Measurements from ENCODE around the gene KCNA2. TPM values are rescaled to one million over a fixed set of nuclear protein-coding genes. Genes with fewer than 3 reads are reported as not detected.

KCNA2 gene
- total and polyA plus RNA-seq, 2 donors (not counting 1 experiment from before 2014, with no cell fraction given) = 0.39 to 0.59 TPM

- H2AFZ ChIP-seq (ENCODE audit: insufficient read depth, low read depth, low read length, poor library complexity, severe bottlenecking) = no peak overlapping the region
- peaks cover 0 to 13% (median 2%) of the 10 kb centered on the region in 4 experiments for H3K27me3 ChIP-seq (replicated peaks in 1 of 4; ENCODE audit: control extremely low read depth in 1 of 4, control insufficient read depth in 3 of 4, insufficient read depth in 4 of 4, low read length in 3 of 4)
- no peaks in the 10 kb centered on the region for H3K9me3 ChIP-seq (ENCODE audit: control extremely low read depth in 1 of 3, control insufficient read depth in 2 of 3, insufficient read depth in 1 of 3, low read length in 2 of 3)
- H3K27ac ChIP-seq (ENCODE audit: low read length in 2 of 2) = no peak overlapping the region
- ATAC-seq (ENCODE audit: low read depth) (no peak), DNase-seq (no peak)
- H3K4me2 ChIP-seq (replicated peaks; ENCODE audit: low read depth, low read length, poor library complexity, severe bottlenecking) = no peak overlapping the region
- no peaks in the 10 kb centered on the region for H4K20me1 ChIP-seq (ENCODE audit: control insufficient read depth, insufficient read depth, low read length, poor library complexity, severe bottlenecking)
- no peak for TF ChIP-seq CTCF (IDR thresholded peaks at IDR 0.05)
- no peak for TF ChIP-seq EZH2 (IDR thresholded peaks at IDR 0.05; ENCODE audit: borderline replicate concordance, insufficient read depth, low read depth, low read length, poor library complexity, severe bottlenecking)
- H3K4me3 Mint-ChIP-seq = no peak overlapping the region
- H3K4me1 ChIP-seq (ENCODE audit: control insufficient read depth in 2 of 2, insufficient read depth in 2 of 2, low read length in 2 of 2) = no peaks in the 10 kb centered on the region
- no peak overlapping the region for H3K27ac Mint-ChIP-seq
- no peaks in the 10 kb centered on the region for H3K4me1 Mint-ChIP-seq
- H3K36me3 ChIP-seq (replicated peaks in 1 of 2; ENCODE audit: control extremely low read depth in 1 of 2, control insufficient read depth in 1 of 2, extremely low read depth in 1 of 2, insufficient read depth in 2 of 2, low read length in 1 of 2) = no peaks in the 10 kb centered on the region
- H3K9me3 Mint-ChIP-seq (ENCODE audit: insufficient read depth) = no peaks in the 10 kb centered on the region
- WGBS (ENCODE audit: insufficient coverage) = 90% methylated on average over 4 of the region's 4 CpGs
- intact Hi-C loops (cut with micrococcal nuclease) = no loop called here
- ChIA-PET CTCF (interaction anchor here (1.1 kb wide), 1 partner anchor 9 kb away, joined by 3 read pairs; no protein-coding TSS in a partner anchor), POLR2A (no interaction called here)
- no peak overlapping the region for H3K4me3 ChIP-seq (ENCODE audit: control extremely low read depth in 1 of 5, extremely low read depth in 1 of 5, insufficient read depth in 1 of 5, low read depth in 2 of 5, low read length in 4 of 5)
- no peak overlapping the region for H3K9ac ChIP-seq (ENCODE audit: low read length)
- no peaks in the 10 kb centered on the region for H3K79me2 ChIP-seq (ENCODE audit: control insufficient read depth, insufficient read depth, low read length)
- peaks cover 20% of the 10 kb centered on the region for H3K27me3 Mint-ChIP-seq
These were observed 23.8 kb downstream of the KCNA2 start for GRCh38 chr1:110582378-110582777.

- Histone ChIP-seq H3K27ac (ENCODE audit: low read length in 2 of 2) (no peak overlapping the region), H3K9ac (ENCODE audit: low read length) (no peak overlapping the region), H3K4me2 (replicated peaks; ENCODE audit: low read depth, low read length, poor library complexity, severe bottlenecking) (no peak overlapping the region), H4K20me1 (ENCODE audit: control insufficient read depth, insufficient read depth, low read length, poor library complexity, severe bottlenecking) (no peaks in the 10 kb centered on the region), H3K4me3 (ENCODE audit: control extremely low read depth in 1 of 5, extremely low read depth in 1 of 5, insufficient read depth in 1 of 5, low read depth in 2 of 5, low read length in 4 of 5) (no peak overlapping the region), H3K79me2 (ENCODE audit: control insufficient read depth, insufficient read depth, low read length) (no peaks in the 10 kb centered on the region), H3K4me1 (ENCODE audit: control insufficient read depth in 2 of 2, insufficient read depth in 2 of 2, low read length in 2 of 2) (no peaks in the 10 kb centered on the region), H2AFZ (ENCODE audit: insufficient read depth, low read depth, low read length, poor library complexity, severe bottlenecking) (no peak overlapping the region), H3K9me3 (ENCODE audit: control extremely low read depth in 1 of 3, control insufficient read depth in 2 of 3, insufficient read depth in 1 of 3, low read length in 2 of 3) (no peaks in the 10 kb centered on the region), H3K36me3 (replicated peaks in 1 of 2; ENCODE audit: control extremely low read depth in 1 of 2, control insufficient read depth in 1 of 2, extremely low read depth in 1 of 2, insufficient read depth in 2 of 2, low read length in 1 of 2) (no peaks in the 10 kb centered on the region), H3K27me3 (replicated peaks in 1 of 4; ENCODE audit: control extremely low read depth in 1 of 4, control insufficient read depth in 3 of 4, insufficient read depth in 4 of 4, low read length in 3 of 4) (peaks cover 0 to 13% (median 2%) of the 10 kb centered on the region in 4 experiments)
- H3K27ac Mint-ChIP-seq = no peak overlapping the region
- TF ChIP-seq EZH2 (IDR thresholded peaks at IDR 0.05; ENCODE audit: borderline replicate concordance, insufficient read depth, low read depth, low read length, poor library complexity, severe bottlenecking) = no peak
- TF ChIP-seq CTCF (IDR thresholded peaks at IDR 0.05) = no peak
- WGBS (ENCODE audit: insufficient coverage) = 73% methylated on average over 4 of the region's 5 CpGs
- ChIA-PET POLR2A (no interaction called here), CTCF (interaction anchor here (0.7 to 1.1 kb wide), 2 partner anchors 8 to 199 kb away, joined by 3 read pairs; no protein-coding TSS in a partner anchor)
- no peak overlapping the region for H3K4me3 Mint-ChIP-seq
- no peaks in the 10 kb centered on the region for H3K4me1 Mint-ChIP-seq
- intact Hi-C loops (cut with micrococcal nuclease) = no loop called here
- DNase-seq (no peak), ATAC-seq (ENCODE audit: low read depth) (no peak)
- H3K27me3 Mint-ChIP-seq = peaks cover 17% of the 10 kb centered on the region
- H3K9me3 Mint-ChIP-seq (ENCODE audit: insufficient read depth) = no peaks in the 10 kb centered on the region
These were observed 24.4 kb downstream of the KCNA2 start for GRCh38 chr1:110581682-110582145.

Data from B cell (primary cell).